Coronary artery (tissue), 2 donors: ENCODE measurements around the gene ORC1.

Experiments
- DNase-seq: peaks from one replicate; pipeline ENCODE4 v3.0.0-alpha.2; 2017; ENCODE audit warnings: low spot score
- H3K27ac ChIP-seq, 2 donors: fragments of 200-600 bp; sonication (generic); one replicate each; pipeline ENCODE4 v1.5.1; 2016 to 2019
- H3K4me3 ChIP-seq: fragments of 200-600 bp; sonication (generic); 2 replicates; pipeline ENCODE4 v1.5.1; 2016; ENCODE audit warnings: mild to moderate bottlenecking, moderate library complexity
- CTCF ChIP-seq: fragments of 200-600 bp; sonication (generic); IDR thresholded peaks from one replicate; pipeline ENCODE4 v1.5.1; 2019; ENCODE audit warnings: antibody characterized with exemption

ORC1 gene

DNA sequence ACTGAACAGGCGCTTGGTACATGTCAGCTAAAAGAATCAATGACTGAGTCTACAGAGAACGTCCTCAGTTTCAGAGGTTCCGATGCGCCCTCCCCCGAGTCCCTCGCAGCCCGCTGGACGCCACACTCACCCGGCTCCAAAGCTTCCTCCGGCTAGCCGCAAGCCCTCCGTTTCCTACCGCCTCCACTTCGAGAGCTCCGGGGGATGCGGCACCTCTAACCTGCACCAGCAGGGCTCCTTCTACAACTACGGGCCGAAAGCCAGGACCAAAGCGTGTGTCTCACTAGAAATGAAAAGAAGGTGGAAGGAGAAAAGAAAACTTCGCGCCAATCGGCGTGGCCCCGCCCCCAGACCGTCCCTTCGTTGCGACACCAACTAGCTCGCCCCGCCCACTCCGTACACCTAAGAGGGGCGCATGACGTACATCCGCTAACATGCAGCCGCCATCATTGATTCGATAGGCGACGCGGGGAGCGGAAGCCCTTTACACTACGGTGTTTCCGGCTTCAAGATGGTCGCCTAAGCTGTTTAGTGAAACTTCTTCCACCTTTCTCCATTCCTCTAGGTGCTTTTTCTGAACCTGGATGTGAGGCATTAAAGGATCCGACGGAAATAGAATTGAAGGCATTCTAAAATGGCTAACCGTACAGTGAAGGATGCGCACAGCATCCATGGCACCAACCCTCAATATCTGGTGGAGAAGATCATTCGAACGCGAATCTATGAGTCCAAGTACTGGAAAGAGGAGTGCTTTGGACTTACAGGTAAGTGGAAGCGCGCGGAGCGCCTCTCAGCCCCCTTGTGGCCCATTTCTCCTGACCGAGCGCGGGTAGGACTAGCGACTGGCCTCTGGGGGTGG, at the start of gene ORC1, which contains the start of gene PRPF38A:
Gene ORC1, minus strand, starts transcription at position 308 of the 859 bp plus-strand sequence. CDS start 2,200 bp downstream, outside the sequence.
Gene PRPF38A, plus strand, starts transcription at position 487 of the 859 bp plus-strand sequence. Its CDS starts 148 bp downstream, at position 635.
- TF ChIP-seq CTCF, result peak; percentile 22
- DNase-seq, result peak; percentile 95

DNA sequence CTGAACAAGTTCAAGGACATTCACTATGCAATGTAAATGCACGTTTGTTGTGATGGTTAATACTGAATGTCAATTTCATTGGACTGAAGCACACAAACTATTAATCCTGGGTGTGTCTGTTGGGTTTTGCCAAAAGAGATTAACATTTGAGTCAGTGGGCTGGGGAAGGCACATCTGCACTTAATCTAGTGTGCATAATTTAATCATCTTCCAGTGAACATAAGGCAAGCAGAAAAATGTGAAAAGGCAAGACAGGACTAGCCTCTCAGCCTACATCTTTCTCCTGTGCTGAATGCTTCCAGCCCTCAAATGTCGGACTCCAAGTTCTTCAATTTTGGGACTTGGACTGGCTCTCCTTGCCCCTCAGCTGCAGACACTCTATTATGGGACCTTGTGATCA, 40.2 kb upstream of the ORC1 start:
- Histone ChIP-seq H3K4me3 (no peak overlapping the region), H3K27ac (no peak overlapping the region)
- no peak for DNase-seq
- no peak for TF ChIP-seq CTCF

More for the DNA sequence above, at the start of gene ORC1, which contains the start of gene PRPF38A:
- H3K4me3 ChIP-seq, result peak within 1 kb of the TSS; percentile 77
- peak within 1 kb of the TSS; percentile 84 to 85 for H3K27ac ChIP-seq

DNA sequence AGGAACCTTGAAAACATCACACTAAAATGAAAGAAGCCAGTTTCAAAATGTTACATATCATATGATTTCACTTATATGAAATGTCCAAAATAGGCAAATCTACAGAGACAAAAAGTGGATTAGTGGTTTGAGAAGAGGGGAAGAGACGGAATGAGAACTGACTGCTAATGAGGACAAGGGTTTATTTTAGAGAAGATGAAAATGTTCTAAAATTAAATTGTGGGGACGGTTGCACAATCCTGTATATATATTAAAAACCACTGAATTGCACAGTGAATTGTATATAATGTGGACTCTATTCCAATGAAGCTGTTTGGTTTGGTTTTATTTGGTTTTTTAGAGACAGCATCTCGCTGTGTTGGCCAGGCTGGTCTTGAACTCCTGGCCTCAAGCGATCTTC, 35.8 kb upstream of the ORC1 start:
- Histone ChIP-seq H3K27ac (no peak overlapping the region), H3K4me3 (no peak overlapping the region)
- DNase-seq, result no peak
- TF ChIP-seq CTCF, result no peak

- no peak for DNase-seq
- Histone ChIP-seq H3K4me3 (no peak overlapping the region), H3K27ac (no peak overlapping the region)
- no peak for TF ChIP-seq CTCF
These were observed 32.6 kb upstream of the ORC1 start for GRCh38 chr1:52436817-52437216.

DNA sequence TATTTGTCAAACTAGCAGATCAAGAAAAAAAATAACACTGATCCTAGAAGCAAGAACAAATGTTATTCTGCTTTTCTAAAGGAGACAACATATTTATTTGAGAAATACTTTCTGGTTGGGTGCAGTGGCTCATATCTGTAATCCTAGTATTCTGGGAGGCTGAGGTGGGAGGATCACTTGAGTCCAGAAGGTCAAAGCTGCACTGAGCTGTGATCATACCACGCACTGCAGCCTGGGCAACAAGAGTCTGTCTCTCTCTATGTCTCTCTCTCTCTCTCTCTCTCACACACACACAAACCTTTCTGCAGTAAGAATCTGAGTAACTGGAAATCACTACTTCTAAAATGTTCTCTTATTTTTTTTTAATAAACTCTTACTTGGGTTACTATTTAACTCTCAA, 31.4 kb upstream of the ORC1 start:
- H3K4me3 ChIP-seq, result no peak overlapping the region
- no peak for TF ChIP-seq CTCF
- H3K27ac ChIP-seq, result no peak overlapping the region
- no peak for DNase-seq

- Histone ChIP-seq H3K4me3 (no peak overlapping the region), H3K27ac (no peak overlapping the region)
- TF ChIP-seq CTCF, result no peak
- no peak for DNase-seq
These were observed 31.0 kb upstream of the ORC1 start for GRCh38 chr1:52435211-52435610.

- H3K27ac ChIP-seq, result no peak overlapping the region
- no peak overlapping the region for H3K4me3 ChIP-seq
- no peak for DNase-seq
- no peak for TF ChIP-seq CTCF
These were observed 28.6 kb upstream of the ORC1 start for GRCh38 chr1:52432807-52433206.
